Effector memory CD4-positive, alpha-beta T cell (primary cell): ENCODE results near the gene AGPAT1.
A peak's percentile ranks its signal among the peaks of the same experiment; 100 is the strongest.
"Not testable (repeated sequence)": the region's sequence is repeated elsewhere in the genome, so short reads cannot be mapped to it uniquely, and the experiment has no call there.

Experiments used
- DNase-seq, 3 donors: peaks; one replicate each; pipeline ENCODE4 v3.0.0-alpha.2; 2020
- H3K27ac ChIP-seq: 2 replicates; pipeline ENCODE4 v1.7.0; 2013; ENCODE audit warnings: mild to moderate bottlenecking, low read length, moderate library complexity; ENCODE audit not compliant: insufficient read depth, poor library complexity, severe bottlenecking
- H3K27me3 ChIP-seq: replicated peaks from 2 replicates; pipeline ENCODE4 v1.7.0; 2013; ENCODE audit warnings: mild to moderate bottlenecking, low read length; ENCODE audit not compliant: insufficient read depth, control insufficient read depth, poor library complexity, severe bottlenecking
- H3K36me3 ChIP-seq: 2 replicates; pipeline ENCODE4 v1.7.0; 2013; ENCODE audit warnings: mild to moderate bottlenecking, low read length, moderate library complexity; ENCODE audit not compliant: control insufficient read depth, insufficient read depth
- H3K4me1 ChIP-seq: 2 replicates; pipeline ENCODE4 v1.7.0; 2013; ENCODE audit warnings: low read length, mild to moderate bottlenecking; ENCODE audit not compliant: control insufficient read depth, insufficient read depth, poor library complexity, severe bottlenecking
- H3K4me3 ChIP-seq: 2 replicates; pipeline ENCODE4 v1.7.0; 2013; ENCODE audit warnings: low read length, low read depth, mild to moderate bottlenecking; ENCODE audit not compliant: insufficient read depth, poor library complexity, severe bottlenecking
- H3K9me3 ChIP-seq: 2 replicates; pipeline ENCODE4 v1.7.0; 2013; ENCODE audit warnings: mild to moderate bottlenecking, low read length, moderate library complexity; ENCODE audit not compliant: control insufficient read depth

Gene AGPAT1

DNA sequence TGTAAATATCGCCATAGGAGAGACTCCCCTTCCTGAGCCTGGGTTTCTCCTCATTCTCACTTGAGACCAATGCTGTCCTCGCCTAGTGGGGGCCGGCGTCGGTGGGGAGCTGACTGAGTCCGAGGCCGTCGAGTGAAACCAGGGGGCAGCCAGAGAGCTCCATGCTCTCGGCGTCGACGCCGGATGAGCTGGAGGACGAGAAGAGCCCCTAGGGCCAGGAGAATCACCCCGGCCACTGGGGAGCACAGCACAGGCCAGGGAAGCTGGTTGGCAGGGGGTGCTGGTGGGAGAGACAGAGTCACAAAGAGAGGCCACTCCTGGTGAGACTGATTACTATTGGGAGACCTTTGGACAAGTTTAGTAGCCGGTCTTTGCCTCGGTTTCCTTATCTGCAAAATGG is 23.0 kb upstream of the AGPAT1 start:
- DNase-seq: no peak
- Histone ChIP-seq H3K36me3 (no peaks in the 10 kb centered on the region), H3K27ac (no peak overlapping the region), H3K4me3 (no peak overlapping the region), H3K27me3 (no peaks in the 10 kb centered on the region), H3K4me1 (peaks cover 19% of the 10 kb centered on the region), H3K9me3 (no peaks in the 10 kb centered on the region)

DNA sequence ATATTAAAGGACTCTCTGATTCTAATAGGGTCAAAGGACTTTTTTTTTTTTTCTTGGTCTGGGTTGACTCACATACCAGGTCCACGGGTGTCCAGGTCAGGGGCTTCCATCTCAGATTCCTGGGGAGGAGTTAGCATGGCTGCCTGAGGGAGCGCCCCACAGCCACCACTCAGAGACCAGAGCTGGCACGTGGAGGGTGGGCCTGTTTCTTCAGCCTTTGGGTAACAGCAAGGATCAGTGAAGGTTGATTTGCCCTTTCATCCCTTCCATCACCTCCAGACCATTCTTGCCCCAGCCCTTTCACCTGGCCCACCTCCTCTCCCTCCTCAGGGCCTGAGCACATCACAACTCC is 22.4 kb upstream of the AGPAT1 start:
- no peaks in the 10 kb centered on the region for H3K36me3 ChIP-seq
- DNase-seq: no peak
- H3K9me3 ChIP-seq: no peaks in the 10 kb centered on the region
- H3K4me1 ChIP-seq: peaks cover 24% of the 10 kb centered on the region
- no peaks in the 10 kb centered on the region for H3K27me3 ChIP-seq
- no peak overlapping the region for H3K27ac ChIP-seq
- H3K4me3 ChIP-seq: no peak overlapping the region

DNA sequence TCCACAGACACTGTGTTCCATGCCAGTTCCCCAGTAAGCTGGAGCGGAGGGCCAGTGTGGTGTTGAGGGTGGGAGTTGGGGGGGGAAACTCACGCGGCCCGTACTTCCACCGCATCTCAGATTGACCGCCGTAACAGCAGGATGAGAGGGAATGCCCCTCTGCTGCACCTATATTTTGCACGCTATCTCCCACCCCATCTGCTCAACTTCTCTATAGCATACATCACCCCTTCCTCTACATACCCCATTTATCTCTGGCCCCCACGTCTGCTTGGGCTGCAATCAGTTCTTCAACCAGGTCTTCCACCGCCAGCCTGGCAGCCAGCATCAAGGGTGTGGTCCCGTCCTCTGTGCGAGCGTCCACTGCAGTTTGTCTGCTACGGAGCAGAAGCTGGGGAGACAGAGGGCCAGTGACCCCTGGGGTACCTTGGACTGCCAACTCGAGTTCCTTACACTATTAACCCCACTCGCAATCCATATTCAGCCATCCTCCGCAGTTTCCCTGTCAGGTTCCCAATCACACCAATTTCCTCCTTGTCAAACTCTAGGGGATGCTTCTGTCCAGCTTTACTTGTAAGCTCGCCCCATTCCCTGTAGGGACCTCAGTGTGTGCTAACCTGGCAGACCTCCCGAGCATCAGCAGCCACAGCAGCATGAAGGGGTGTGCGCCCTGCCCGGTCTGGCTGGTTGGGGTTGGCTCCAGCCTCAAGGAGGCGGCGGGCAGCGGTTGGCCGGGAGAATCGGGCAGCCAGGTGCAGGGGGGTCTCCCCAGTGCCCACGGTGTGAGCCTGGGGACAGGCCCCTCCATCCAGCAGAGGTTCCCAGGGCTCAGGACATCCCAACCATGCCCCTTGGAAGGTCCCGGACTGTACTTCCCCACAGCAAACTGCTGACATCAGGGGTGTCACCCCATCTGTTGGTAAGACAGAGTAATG is 21.1 kb upstream of the AGPAT1 start:
- Histone ChIP-seq H3K36me3 (no peaks in the 10 kb centered on the region), H3K9me3 (no peaks in the 10 kb centered on the region), H3K4me3 (peak overlapping the region; percentile 83), H3K27me3 (no peaks in the 10 kb centered on the region), H3K4me1 (peaks cover 30% of the 10 kb centered on the region), H3K27ac (peak overlapping the region; percentile 92)
- no peak for DNase-seq

DNA sequence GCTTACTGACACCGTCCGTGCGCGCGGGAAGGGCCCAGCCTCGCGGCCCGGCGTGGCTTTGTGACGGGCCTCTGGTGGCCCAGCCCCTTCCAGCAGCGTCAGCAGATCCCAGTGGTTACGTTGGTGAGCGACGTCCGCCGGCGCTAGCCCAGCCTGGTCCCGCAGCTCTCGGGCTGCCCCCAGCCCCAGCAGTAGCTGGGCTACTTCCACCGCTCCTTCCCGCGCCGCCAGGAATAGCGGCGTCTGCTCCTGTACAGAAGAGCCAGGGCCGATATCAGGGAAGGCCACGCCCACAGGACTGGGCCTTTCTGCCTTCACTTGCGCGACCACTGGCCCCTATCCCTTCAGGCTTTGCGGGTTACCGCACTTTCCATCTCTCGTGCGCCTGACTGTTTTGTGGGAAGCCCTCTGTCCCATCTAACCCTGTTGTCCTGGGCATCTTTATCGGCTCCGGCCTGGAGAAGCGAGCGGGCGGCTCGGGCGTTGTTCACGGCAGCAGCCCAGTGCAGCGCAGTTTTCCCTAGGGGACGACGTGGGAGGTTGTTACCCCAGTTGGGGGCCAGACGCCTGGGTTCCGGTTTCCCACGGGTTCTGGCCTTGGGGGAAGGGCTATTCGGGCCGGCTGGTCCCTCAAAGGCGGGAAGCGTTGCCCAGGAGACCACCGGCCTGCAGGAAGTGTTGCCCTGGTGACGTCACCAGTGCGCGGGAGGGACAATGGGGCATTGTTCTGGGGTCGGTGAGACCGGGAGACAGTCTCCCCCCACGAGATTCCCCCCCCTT is 20.2 kb upstream of the AGPAT1 start:
- DNase-seq: peak; percentile 39 to 67 (median 48)
- H3K9me3 ChIP-seq: no peaks in the 10 kb centered on the region
- no peaks in the 10 kb centered on the region for H3K36me3 ChIP-seq
- H3K4me1 ChIP-seq: peaks cover 30% of the 10 kb centered on the region
- peak overlapping the region; percentile 83 for H3K4me3 ChIP-seq
- H3K27ac ChIP-seq: peak overlapping the region; percentile 92
- no peaks in the 10 kb centered on the region for H3K27me3 ChIP-seq

DNA sequence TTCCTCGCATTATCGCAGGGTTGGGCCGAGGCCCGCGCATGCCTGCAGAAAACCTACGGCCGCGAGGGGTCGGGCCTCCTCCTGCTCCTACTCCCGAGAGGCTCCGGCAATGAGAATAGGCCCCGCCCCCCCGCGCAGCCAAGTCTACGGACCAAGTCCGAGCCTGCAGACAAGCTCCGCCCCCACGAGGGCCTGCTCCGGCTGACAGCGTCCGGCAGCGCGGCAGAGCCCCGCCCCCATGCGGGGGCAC is 19.7 kb upstream of the AGPAT1 start:
- Histone ChIP-seq H3K4me3 (peak overlapping the region; percentile 83), H3K9me3 (no peaks in the 10 kb centered on the region), H3K4me1 (peaks cover 30% of the 10 kb centered on the region), H3K27ac (peak overlapping the region; percentile 92), H3K36me3 (no peaks in the 10 kb centered on the region), H3K27me3 (no peaks in the 10 kb centered on the region)
- DNase-seq: peak; percentile 99 to 100 (median 100)

DNA sequence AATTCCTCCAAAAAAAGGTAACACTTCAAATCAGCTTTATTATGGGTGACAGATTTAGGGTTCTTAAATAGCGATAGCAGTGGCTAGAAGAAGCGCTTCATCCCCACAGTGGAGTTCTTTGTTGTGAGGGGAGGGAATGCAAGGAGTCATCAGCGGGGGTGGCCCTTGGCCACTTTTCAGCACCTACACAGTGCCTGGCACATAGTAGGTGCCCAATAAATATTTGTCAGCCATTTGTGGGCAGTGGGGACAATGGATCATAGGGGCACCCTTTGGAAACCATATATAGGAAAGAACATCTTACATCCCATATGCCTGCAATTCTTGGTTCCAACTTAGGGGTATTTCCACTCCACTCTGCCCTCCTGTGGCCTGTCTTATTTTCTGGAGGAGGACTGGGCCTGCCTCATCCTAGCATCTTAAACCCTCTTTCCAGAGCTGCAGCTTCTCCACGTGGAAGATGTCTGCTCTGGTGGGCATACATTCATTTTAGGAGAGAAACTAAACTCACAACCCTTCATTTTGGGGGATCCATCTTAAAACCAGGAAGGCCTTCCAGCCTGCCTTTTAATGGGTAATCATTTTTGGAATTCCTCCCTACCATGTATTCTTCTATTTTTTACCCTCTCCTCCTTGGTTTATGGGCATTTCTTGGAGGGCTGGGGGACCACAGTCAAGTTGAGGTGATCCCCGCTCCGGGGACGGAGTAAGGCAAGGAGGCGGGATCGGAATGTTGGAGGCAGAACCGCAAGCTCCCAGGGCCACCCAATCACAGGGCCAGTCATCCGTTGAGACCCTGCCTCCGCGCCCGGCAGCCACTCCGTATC is 19.2 kb upstream of the AGPAT1 start:
- H3K4me3 ChIP-seq: peak overlapping the region; percentile 83
- H3K27me3 ChIP-seq: no peaks in the 10 kb centered on the region
- no peak for DNase-seq

DNA sequence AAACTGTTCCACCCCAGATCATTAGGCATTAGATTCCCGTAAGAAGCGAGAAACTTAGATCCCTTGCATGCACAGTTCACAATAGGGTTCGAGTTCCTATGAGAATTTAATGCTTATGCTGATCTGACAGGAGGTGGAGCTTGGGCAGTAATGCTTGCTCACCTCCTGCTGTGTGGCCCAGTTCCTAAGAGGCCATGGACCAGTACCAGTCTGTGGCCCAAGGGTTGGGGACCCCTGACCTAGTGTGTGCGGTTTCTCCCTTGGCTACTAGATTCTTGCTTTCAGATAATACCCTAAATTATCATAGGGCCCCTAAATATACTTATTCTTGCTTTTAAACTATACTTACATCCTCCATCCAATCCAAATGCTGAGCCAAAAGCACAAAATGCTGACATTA is 18.5 kb upstream of the AGPAT1 start:
- Histone ChIP-seq H3K36me3 (no peaks in the 10 kb centered on the region), H3K4me3 (peak overlapping the region; percentile 96), H3K27ac (peak overlapping the region; percentile 95), H3K4me1 (peaks cover 30% of the 10 kb centered on the region), H3K9me3 (no peaks in the 10 kb centered on the region), H3K27me3 (no peaks in the 10 kb centered on the region)
- DNase-seq: no peak

More for the DNA sequence above, 19.2 kb upstream of the AGPAT1 start:
- no peaks in the 10 kb centered on the region for H3K36me3 ChIP-seq
- no peaks in the 10 kb centered on the region for H3K9me3 ChIP-seq
- peak overlapping the region; percentile 92 for H3K27ac ChIP-seq
- H3K4me1 ChIP-seq: peaks cover 30% of the 10 kb centered on the region

DNA sequence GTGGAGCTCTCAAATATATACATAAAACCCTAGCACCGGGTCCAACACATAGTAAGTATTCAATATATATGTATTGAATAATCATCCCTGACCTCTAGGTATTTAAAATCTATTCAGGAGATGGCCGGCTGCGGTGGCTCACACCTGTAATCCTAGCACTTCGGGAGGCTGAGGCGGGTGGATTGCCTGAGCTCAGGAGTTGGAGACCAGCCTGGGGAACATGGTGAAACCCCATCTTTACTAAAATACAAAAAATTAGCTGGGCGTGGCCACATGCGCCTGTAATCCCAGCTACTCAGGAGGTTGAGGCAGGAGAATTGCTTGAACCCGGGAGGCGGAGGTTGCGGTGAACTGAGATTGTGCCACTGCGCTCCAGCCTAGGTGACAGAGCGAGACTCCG is 17.2 kb upstream of the AGPAT1 start:
- H3K27ac ChIP-seq: peak overlapping the region; percentile 95
- peaks cover 41% of the 10 kb centered on the region for H3K4me1 ChIP-seq
- H3K36me3 ChIP-seq, H3K9me3 ChIP-seq, DNase-seq, H3K27me3 ChIP-seq: not testable (repeated sequence)
- H3K4me3 ChIP-seq: peak overlapping the region; percentile 96

DNA sequence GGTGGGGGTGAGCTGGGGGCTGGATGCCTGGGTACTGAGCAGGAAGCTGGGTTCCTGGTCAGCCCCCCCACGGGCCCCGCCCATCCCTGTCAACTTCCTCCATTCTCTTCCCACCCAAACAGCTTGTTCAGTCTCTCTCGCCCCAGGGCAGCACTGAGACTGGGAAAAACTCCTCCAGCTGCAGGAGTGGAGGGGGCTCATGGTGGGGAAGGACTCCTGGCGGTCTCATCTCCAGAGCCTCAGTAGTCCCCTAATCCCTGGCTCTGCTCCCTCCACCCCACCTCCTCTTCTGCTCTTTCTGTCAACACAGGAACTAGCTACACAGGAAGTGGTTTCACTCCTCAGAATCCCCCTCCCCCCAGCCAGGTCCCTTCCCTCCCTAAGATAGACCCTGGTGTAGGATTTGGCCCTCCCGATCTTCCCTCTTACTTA is 16.7 kb upstream of the AGPAT1 start, which contains the start of gene GPSM3:
Gene GPSM3, minus strand, starts transcription at position 36 of the 432 bp plus-strand sequence. CDS start 130 bp downstream, outside the sequence.
- Histone ChIP-seq H3K27me3 (no peaks in the 10 kb centered on the region), H3K9me3 (no peaks in the 10 kb centered on the region), H3K27ac (peak within 1 kb of the TSS; percentile 95), H3K4me3 (peak within 1 kb of the TSS; percentile 96), H3K4me1 (peaks cover 44% of the 10 kb centered on the region), H3K36me3 (peaks cover 5% of the 10 kb centered on the region)
- peak; percentile 22 to 49 (median 37) for DNase-seq
